ENCODE measurements around the gene ITIH5. TPM values are rescaled to one million over a fixed set of nuclear protein-coding genes. Genes with fewer than 3 reads are reported as not detected.

Gene ITIH5
- total RNA-seq, 1 experiment from 2014 or later, result not detected

GRCh38 chr10:7520507-7521485, 146.0 kb downstream of the ITIH5 start:
- Mint-ChIP-seq H3K27me3 (ENCODE audit: insufficient read depth, unreplicated experiment) (peaks cover 1% of the 10 kb centered on the region), H3K4me3 (ENCODE audit: unreplicated experiment) (no peak overlapping the region), H3K4me1 (ENCODE audit: insufficient read depth, unreplicated experiment) (peaks cover 14% of the 10 kb centered on the region), H3K36me3 (ENCODE audit: insufficient read depth, unreplicated experiment) (no peaks in the 10 kb centered on the region), H3K9me3 (ENCODE audit: unreplicated experiment) (peaks cover 5% of the 10 kb centered on the region), H3K27ac (ENCODE audit: low read depth, unreplicated experiment) (no peak overlapping the region)
- ChIA-PET POLR2A (interaction anchor here (1.4 kb wide), 1 partner anchor 267 kb away, joined by 5 read pairs; the partner anchor contains the start of genes ATP5F1C and KIN), CTCF (interaction anchor here (0.8 to 1.6 kb wide), 3 partner anchors 167 to 1782 kb away, joined by 3 to 12 read pairs (median 3); no protein-coding TSS in a partner anchor)
- BruUV-seq (replicated peaks), result no TSS peak
- intact Hi-C loops (cut with micrococcal nuclease), result no loop called here
- DNase-seq (ENCODE audit: unreplicated experiment), result no peak
- no peak for TF ChIP-seq CTCF (IDR thresholded peaks at IDR 0.05; ENCODE audit: unreplicated experiment)

- H3K4me1 Mint-ChIP-seq (ENCODE audit: insufficient read depth, unreplicated experiment), result peaks cover 13% of the 10 kb centered on the region
- peaks cover 16% of the 10 kb centered on the region for H3K27me3 Mint-ChIP-seq (ENCODE audit: insufficient read depth, unreplicated experiment)
- ChIA-PET POLR2A (interaction anchor here (0.6 to 0.9 kb wide), 3 partner anchors 109 to 1807 kb away, joined by 3 read pairs; partner anchors contain the start of gene SFMBT2), CTCF (interaction anchor here (0.7 to 1.0 kb wide), 2 partner anchors 168 to 236 kb away, joined by 3 to 5 read pairs; no protein-coding TSS in a partner anchor)
- no peaks in the 10 kb centered on the region for H3K36me3 Mint-ChIP-seq (ENCODE audit: insufficient read depth, unreplicated experiment)
- no TSS peak for BruUV-seq (replicated peaks)
- DNase-seq (ENCODE audit: unreplicated experiment), result peak; percentile 78
- H3K9me3 Mint-ChIP-seq (ENCODE audit: unreplicated experiment), result peaks cover 5% of the 10 kb centered on the region
- H3K27ac Mint-ChIP-seq (ENCODE audit: low read depth, unreplicated experiment), result no peak overlapping the region
- intact Hi-C loops (cut with micrococcal nuclease), result no loop called here
- no peak overlapping the region for H3K4me3 Mint-ChIP-seq (ENCODE audit: unreplicated experiment)
- TF ChIP-seq CTCF (IDR thresholded peaks at IDR 0.05; ENCODE audit: unreplicated experiment), result no peak
These were observed 147.4 kb downstream of the ITIH5 start for GRCh38 chr10:7519351-7519750.

- ChIA-PET POLR2A (interaction anchor here (0.7 kb wide), 1 partner anchor 758 kb away, joined by 4 read pairs; no protein-coding TSS in a partner anchor), CTCF (no interaction called here)
- TF ChIP-seq CTCF (IDR thresholded peaks at IDR 0.05; ENCODE audit: unreplicated experiment), result no peak
- intact Hi-C loops (cut with micrococcal nuclease), result no loop called here
- DNase-seq (ENCODE audit: unreplicated experiment), result no peak
- Mint-ChIP-seq H3K4me1 (ENCODE audit: insufficient read depth, unreplicated experiment) (peaks cover 13% of the 10 kb centered on the region), H3K36me3 (ENCODE audit: insufficient read depth, unreplicated experiment) (no peaks in the 10 kb centered on the region), H3K9me3 (ENCODE audit: unreplicated experiment) (peaks cover 5% of the 10 kb centered on the region), H3K27ac (ENCODE audit: low read depth, unreplicated experiment) (peak overlapping the region; percentile 51), H3K4me3 (ENCODE audit: unreplicated experiment) (no peak overlapping the region), H3K27me3 (ENCODE audit: insufficient read depth, unreplicated experiment) (peaks cover 20% of the 10 kb centered on the region)
- BruUV-seq (replicated peaks), result no TSS peak
These were observed 148.1 kb downstream of the ITIH5 start for GRCh38 chr10:7518693-7519092.

DNA sequence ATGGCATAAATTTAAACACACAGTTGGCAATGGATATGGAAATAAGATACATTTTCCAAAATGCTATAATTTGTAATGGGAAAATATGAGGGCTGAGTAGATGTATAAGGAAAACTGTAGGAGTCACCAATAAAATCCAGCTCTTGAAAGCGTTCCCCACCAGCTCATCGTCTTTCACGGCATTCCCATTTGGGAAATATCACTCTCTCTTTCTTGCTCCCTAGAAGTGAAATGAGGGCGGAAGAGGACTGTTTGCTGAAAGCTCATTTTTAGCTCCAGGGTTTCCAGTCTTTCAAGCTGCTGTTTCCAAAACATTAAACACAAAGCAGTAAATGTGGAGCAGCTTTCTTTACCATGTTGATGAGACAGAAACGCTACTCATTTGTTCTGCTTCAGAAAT, 151.3 kb downstream of the ITIH5 start:
- ChIA-PET CTCF (interaction anchor here (0.5 to 0.9 kb wide), 3 partner anchors 106 to 307 kb away, joined by 3 to 5 read pairs (median 3); no protein-coding TSS in a partner anchor), POLR2A (no interaction called here)
- TF ChIP-seq CTCF (IDR thresholded peaks at IDR 0.05; ENCODE audit: unreplicated experiment), result no peak

More for the DNA sequence above, 151.3 kb downstream of the ITIH5 start:
- intact Hi-C loops (cut with micrococcal nuclease), result no loop called here
- H3K9me3 Mint-ChIP-seq (ENCODE audit: unreplicated experiment), result peaks cover 5% of the 10 kb centered on the region
- no peak for DNase-seq (ENCODE audit: unreplicated experiment)
- H3K36me3 Mint-ChIP-seq (ENCODE audit: insufficient read depth, unreplicated experiment), result no peaks in the 10 kb centered on the region
- no peak overlapping the region for H3K4me3 Mint-ChIP-seq (ENCODE audit: unreplicated experiment)
- H3K27ac Mint-ChIP-seq (ENCODE audit: low read depth, unreplicated experiment), result no peak overlapping the region
- H3K4me1 Mint-ChIP-seq (ENCODE audit: insufficient read depth, unreplicated experiment), result peaks cover 13% of the 10 kb centered on the region
- H3K27me3 Mint-ChIP-seq (ENCODE audit: insufficient read depth, unreplicated experiment), result peaks cover 20% of the 10 kb centered on the region
- BruUV-seq (replicated peaks), result no TSS peak
